Endothelial cell of umbilical vein (primary cell): ENCODE data around the gene UBE2QL1. TPM values are rescaled to one million over a fixed set of nuclear protein-coding genes. Genes with fewer than 3 reads are reported as not detected.

Source experiments
- BruUV-seq: library from RNA; stranded (reverse); fragments of 400-500 nt; replicated peaks from 2 replicates; lab custom pipeline; 2021; lab: Mats Ljungman, UMichigan
- CTCF ChIA-PET: fragments of 300-600, 350-600 bp; sonication (Branson Sonifier 250); formaldehyde crosslinking; loops from one replicate; lab custom pipeline; 2021; ENCODE audit warnings: antibody characterized with exemption, inconsistent platforms; lab: Charles Lee
- POLR2A ChIA-PET: fragments of 300-600, 350-600 bp; sonication (Branson Sonifier 250); formaldehyde crosslinking; loops from one replicate; lab custom pipeline; 2021; ENCODE audit warnings: antibody characterized with exemption, inconsistent platforms; lab: Charles Lee
- DNase-seq: peaks from one replicate; pipeline ENCODE4 v3.0.0-alpha.2; 2011; ENCODE audit warnings: low read depth, low spot score
- FAIRE-seq: peaks from 2 replicates; lab custom pipeline; 2011; peaks lifted over from hg19 to GRCh38; lab: Jason Lieb, UNC
- H2AFZ ChIP-seq: 2 replicates; pipeline ENCODE4 v1.6.0; 2012; ENCODE audit warnings: low read depth, low read length, control low read depth, inconsistent platforms
- H3K27ac ChIP-seq: 2 replicates; pipeline ENCODE4 v1.5.1; 2011; ENCODE audit warnings: low read depth, mild to moderate bottlenecking, control low read depth, low read length, moderate library complexity; ENCODE audit not compliant: insufficient read depth
- H3K27me3 ChIP-seq, 2 experiments: 2 replicates each; pipeline versions ENCODE4 v1.6.0 to v1.6.1; 2011; ENCODE audit warnings: low read length in 2 of 2, mixed read lengths in 1 of 2; ENCODE audit not compliant: control insufficient read depth in 2 of 2, insufficient read depth in 2 of 2
- H3K36me3 ChIP-seq, 2 experiments: 2 replicates in 1 of 2; 3 replicates in 1 of 2; pipeline ENCODE4 v1.5.1; 2011; ENCODE audit warnings: low read length in 2 of 2, mild to moderate bottlenecking in 1 of 2, moderate library complexity in 1 of 2; ENCODE audit not compliant: control insufficient read depth in 2 of 2, insufficient read depth in 2 of 2; ENCODE audit errors: extremely low read depth in 1 of 2
- H3K4me1 ChIP-seq: 3 replicates; pipeline ENCODE4 v1.5.1; 2011; ENCODE audit warnings: mild to moderate bottlenecking, low read length; ENCODE audit not compliant: control insufficient read depth, insufficient read depth; ENCODE audit errors: extremely low read depth
- H3K4me2 ChIP-seq: 2 replicates; pipeline ENCODE4 v1.6.1; 2011; ENCODE audit warnings: low read length, control low read depth, mixed read lengths; ENCODE audit not compliant: insufficient read depth
- H3K4me3 ChIP-seq, 3 experiments: fragments of 200-600 bp in 1 of 3; sonication (generic), shearing (Covaris generic) in 1 of 3; replicated peaks in 1 of 3; 2 replicates each; pipeline ENCODE4 v1.5.1; 2011 to 2016; ENCODE audit warnings: control low read depth in 3 of 3, low read length in 3 of 3, mild to moderate bottlenecking in 2 of 3, inconsistent platforms in 1 of 3, low read depth in 1 of 3, moderate library complexity in 1 of 3; ENCODE audit not compliant: insufficient read depth in 1 of 3
- H3K79me2 ChIP-seq: 2 replicates; pipeline ENCODE4 v1.6.0; 2012; ENCODE audit warnings: low read length, inconsistent platforms; ENCODE audit not compliant: control insufficient read depth, insufficient read depth
- H3K9ac ChIP-seq: replicated peaks from 2 replicates; pipeline ENCODE3; 2011; ENCODE audit warnings: low read length, control low read depth; ENCODE audit not compliant: insufficient read depth; ENCODE audit errors: extremely low read depth
- H3K9me1 ChIP-seq: replicated peaks from 3 replicates; pipeline ENCODE4 v1.6.0; 2011; ENCODE audit warnings: mild to moderate bottlenecking, low read length; ENCODE audit not compliant: control insufficient read depth, insufficient read depth; ENCODE audit errors: extremely low read depth
- H3K9me3 ChIP-seq: replicated peaks from 2 replicates; pipeline ENCODE4 v1.5.1; 2012; ENCODE audit warnings: low read length, inconsistent platforms; ENCODE audit not compliant: control insufficient read depth, insufficient read depth
- H4K20me1 ChIP-seq: replicated peaks from 2 replicates; pipeline ENCODE3; 2011; ENCODE audit warnings: mild to moderate bottlenecking, low read length; ENCODE audit not compliant: control insufficient read depth, insufficient read depth; ENCODE audit errors: extremely low read depth
- EZH2 ChIP-seq: IDR thresholded peaks from 2 replicates; pipeline ENCODE4 v1.6.1; 2012; ENCODE audit warnings: borderline replicate concordance, low read depth, mild to moderate bottlenecking, moderate library complexity, low read length, inconsistent platforms; ENCODE audit not compliant: severe bottlenecking
- FOS ChIP-seq: IDR thresholded peaks from 2 replicates; pipeline ENCODE4 v1.6.1; 2011; ENCODE audit warnings: mild to moderate bottlenecking, low read length, moderate library complexity, borderline replicate concordance; ENCODE audit not compliant: insufficient read depth
- GATA2 ChIP-seq: IDR thresholded peaks from 2 replicates; pipeline ENCODE4 v1.7.0; 2011; ENCODE audit warnings: low read depth, mild to moderate bottlenecking, moderate library complexity, mixed read lengths, low read length; ENCODE audit not compliant: insufficient read length, insufficient read depth
- JUN ChIP-seq: IDR thresholded peaks from 2 replicates; pipeline ENCODE4 v1.6.1; 2011; ENCODE audit warnings: borderline replicate concordance, low read depth; ENCODE audit not compliant: insufficient read length, insufficient read depth
- MYC ChIP-seq: IDR thresholded peaks from one replicate; pipeline ENCODE4 v1.6.1; 2011; ENCODE audit warnings: mild to moderate bottlenecking, low read depth, low read length
- POLR2A ChIP-seq: IDR thresholded peaks from 2 replicates; pipeline ENCODE4 v1.6.1; 2012; ENCODE audit warnings: low read depth, mild to moderate bottlenecking, control low read depth, low read length
- POLR2AphosphoS5 ChIP-seq: IDR thresholded peaks from 2 replicates; pipeline ENCODE4 v1.6.1; 2012; ENCODE audit warnings: low read depth, mild to moderate bottlenecking, control low read depth, low read length, moderate library complexity; ENCODE audit not compliant: insufficient read depth
- dilution Hi-C: fragments of 300-500 bp; cut with MboI; formaldehyde crosslinking; loops from one replicate; pipeline ENCODE4 v1.15.0; 2019; ENCODE audit warnings: low sequenced_read_pairs; ENCODE audit not compliant: extremely low pct_ligation_motif_present
- intact Hi-C: fragments of 100-400 bp; cut with micrococcal nuclease; formaldehyde crosslinking; loops from one replicate; pipeline ENCODE4 v1.10.0; 2022
- polyA plus RNA-seq, 4 experiments: library from polyadenylated mRNA; depleted of rRNA in 3 of 4; stranded (reverse) in 3 of 4; unstranded in 1 of 4; fragments of >200 nt; gene quantifications; 2 replicates each; pipeline versions ENCODE4 v1.2.1 to v1.2.3, GENCODE V29; 2011 to 2012; ENCODE audit warnings: missing spikeins in 1 of 4
- total RNA-seq: library from RNA; stranded (reverse); gene quantifications from 2 replicates; pipeline ENCODE4 v1.2.3, GENCODE V29; 2021
- TF ChIP-seq, protein P1 (sequence below), 2 donors: IDR thresholded peaks; 1 replicate in 1 of 2; 2 replicates in 1 of 2; pipeline ENCODE4 v1.5.1; 2011; ENCODE audit warnings: low read length in 2 of 2, mild to moderate bottlenecking in 2 of 2, moderate library complexity in 2 of 2, control low read depth in 1 of 2, inconsistent platforms in 1 of 2, low read depth in 1 of 2; ENCODE audit not compliant: insufficient read depth in 1 of 2; ENCODE audit errors: extremely low read depth in 1 of 2
- TF ChIP-seq, protein P2 (sequence below): IDR thresholded peaks from 2 replicates; pipeline ENCODE4 v1.6.1; 2011; ENCODE audit not compliant: insufficient read depth, insufficient read length

UBE2QL1 gene
- total and polyA plus RNA-seq, 2 donors (not counting 3 experiments of a cell fraction or from before 2014, with no cell fraction given), result 0.04 to 0.15 TPM

DNA sequence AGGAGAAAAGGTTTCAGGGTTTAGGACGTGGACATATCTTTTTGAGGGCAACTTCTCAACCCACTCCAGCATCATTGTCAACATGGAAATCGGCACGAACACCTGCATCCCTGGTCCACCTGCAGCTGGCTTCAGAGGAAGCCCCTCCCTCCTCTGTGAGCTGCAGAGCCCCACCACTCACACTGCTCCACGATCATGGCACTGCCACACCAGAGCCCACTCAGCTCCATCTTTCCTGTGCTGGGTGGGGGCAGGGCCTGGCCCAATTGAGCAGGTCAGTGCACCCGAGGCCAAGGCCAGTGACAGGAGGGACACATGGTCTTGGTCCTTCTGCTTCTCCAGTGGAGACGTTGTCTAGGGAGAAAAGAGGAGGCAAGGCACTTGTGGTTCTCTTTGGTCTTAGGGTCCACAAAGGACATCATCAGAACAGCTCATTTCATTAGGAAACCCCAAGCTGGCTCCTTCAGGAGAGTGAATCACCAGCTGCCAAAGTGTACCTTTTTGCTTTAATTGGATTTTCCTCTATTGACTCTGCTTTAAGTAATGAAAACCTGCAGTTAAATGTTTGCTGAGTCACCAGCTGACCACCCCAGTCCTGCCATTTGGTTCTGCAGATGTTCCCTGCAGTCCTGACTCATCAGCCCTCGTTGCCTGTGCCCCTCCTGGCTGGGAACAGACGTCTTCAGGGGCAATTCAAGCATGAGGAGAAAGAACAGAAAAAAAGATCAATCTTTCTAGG is 56.2 kb downstream of the UBE2QL1 start:
- H3K4me3 ChIP-seq, result no peak overlapping the region
- BruUV-seq, result no TSS peak
- no peaks in the 10 kb centered on the region for H3K4me1 ChIP-seq
- no peak overlapping the region for H2AFZ ChIP-seq
- H3K27ac ChIP-seq, result no peak overlapping the region
- ChIA-PET POLR2A (no interaction called here), CTCF (no interaction called here)
- no peaks in the 10 kb centered on the region for H3K9me3 ChIP-seq
- no peaks in the 10 kb centered on the region for H4K20me1 ChIP-seq
- intact Hi-C loops, result no loop called here
- TF ChIP-seq GATA2 (no peak), MYC (no peak), FOS (no peak), JUN (no peak), POLR2AphosphoS5 (no peak), EZH2 (no peak), POLR2A (no peak)
- TF ChIP-seq, protein P1, sequence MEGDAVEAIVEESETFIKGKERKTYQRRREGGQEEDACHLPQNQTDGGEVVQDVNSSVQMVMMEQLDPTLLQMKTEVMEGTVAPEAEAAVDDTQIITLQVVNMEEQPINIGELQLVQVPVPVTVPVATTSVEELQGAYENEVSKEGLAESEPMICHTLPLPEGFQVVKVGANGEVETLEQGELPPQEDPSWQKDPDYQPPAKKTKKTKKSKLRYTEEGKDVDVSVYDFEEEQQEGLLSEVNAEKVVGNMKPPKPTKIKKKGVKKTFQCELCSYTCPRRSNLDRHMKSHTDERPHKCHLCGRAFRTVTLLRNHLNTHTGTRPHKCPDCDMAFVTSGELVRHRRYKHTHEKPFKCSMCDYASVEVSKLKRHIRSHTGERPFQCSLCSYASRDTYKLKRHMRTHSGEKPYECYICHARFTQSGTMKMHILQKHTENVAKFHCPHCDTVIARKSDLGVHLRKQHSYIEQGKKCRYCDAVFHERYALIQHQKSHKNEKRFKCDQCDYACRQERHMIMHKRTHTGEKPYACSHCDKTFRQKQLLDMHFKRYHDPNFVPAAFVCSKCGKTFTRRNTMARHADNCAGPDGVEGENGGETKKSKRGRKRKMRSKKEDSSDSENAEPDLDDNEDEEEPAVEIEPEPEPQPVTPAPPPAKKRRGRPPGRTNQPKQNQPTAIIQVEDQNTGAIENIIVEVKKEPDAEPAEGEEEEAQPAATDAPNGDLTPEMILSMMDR (IDR thresholded peaks at IDR 0.05; ENCODE audit: extremely low read depth in 1 of 2, insufficient read depth in 1 of 2, low read depth in 1 of 2, low read length in 2 of 2), result no peak
- TF ChIP-seq, protein P2, sequence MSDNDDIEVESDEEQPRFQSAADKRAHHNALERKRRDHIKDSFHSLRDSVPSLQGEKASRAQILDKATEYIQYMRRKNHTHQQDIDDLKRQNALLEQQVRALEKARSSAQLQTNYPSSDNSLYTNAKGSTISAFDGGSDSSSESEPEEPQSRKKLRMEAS, result no peak
- no peaks in the 10 kb centered on the region for H3K79me2 ChIP-seq
- no peaks in the 10 kb centered on the region for H3K9me1 ChIP-seq
- no peaks in the 10 kb centered on the region for H3K27me3 ChIP-seq
- H3K9ac ChIP-seq, result no peak overlapping the region
- DNase-seq (no peak), FAIRE-seq (no peak)
- dilution Hi-C loops, result no loop called here
- H3K36me3 ChIP-seq, result no peaks in the 10 kb centered on the region
- no peak overlapping the region for H3K4me2 ChIP-seq
